ENCODE data around the gene SETBP1. TPM values are rescaled to one million over a fixed set of nuclear protein-coding genes. Genes with fewer than 3 reads are reported as not detected.

The SETBP1 gene
- total RNA-seq, 1 experiment from 2014 or later = 0.05 TPM

GRCh38 chr18:44889111-44889510, 208.4 kb downstream of the SETBP1 start:
- ChIA-PET RAD21 (ENCODE audit: low non-redundant PET in 1 of 2, low total read pairs in 2 of 2, uncharacterized antibody in 2 of 2, unreplicated experiment in 2 of 2) (no interaction called here), CTCF (no interaction called here), POLR2A (no interaction called here)
- Histone ChIP-seq H3K9me2 (ENCODE audit: insufficient read depth) (no peaks in the 10 kb centered on the region), H3K9ac (ENCODE audit: low read length) (no peak overlapping the region), H3K4me3 (replicated peaks in 1 of 2; ENCODE audit: low read depth in 1 of 2, low read length in 2 of 2) (no peak overlapping the region), H2AFZ (ENCODE audit: low read depth, low read length, poor library complexity, severe bottlenecking) (no peak overlapping the region), H3K27ac (ENCODE audit: low read depth, low read length) (no peak overlapping the region), H3K27me3 (ENCODE audit: insufficient read depth, low read length) (no peaks in the 10 kb centered on the region), H3K36me3 (ENCODE audit: control insufficient read depth in 1 of 2, insufficient read depth in 2 of 2, low read length in 2 of 2) (no peaks in the 10 kb centered on the region), H3K79me2 (ENCODE audit: insufficient read depth, low read length) (no peaks in the 10 kb centered on the region), H3K4me2 (ENCODE audit: low read length) (no peak overlapping the region), H3K4me1 (ENCODE audit: control insufficient read depth in 1 of 2, insufficient read depth in 2 of 2, low read length in 2 of 2) (no peaks in the 10 kb centered on the region), H4K20me1 (ENCODE audit: insufficient read depth) (no peaks in the 10 kb centered on the region), H3K9me3 (ENCODE audit: control insufficient read depth in 1 of 2, insufficient read depth in 1 of 2, low read depth in 1 of 2, low read length in 2 of 2) (peaks cover 8 to 12% of the 10 kb centered on the region in 2 experiments; a peak in 3 of 4 replicates)
- TF ChIP-seq POLR2A (IDR thresholded peaks at IDR 0.05; ENCODE audit: borderline replicate concordance, extremely low read depth, insufficient read depth, insufficient read length) = no peak
- BruUV-seq (replicated peaks) = no TSS peak
- ATAC-seq (no peak), DNase-seq (ENCODE audit: low read depth, low spot score) (no peak)
- intact Hi-C loops (cut with micrococcal nuclease) = no loop called here

DNA sequence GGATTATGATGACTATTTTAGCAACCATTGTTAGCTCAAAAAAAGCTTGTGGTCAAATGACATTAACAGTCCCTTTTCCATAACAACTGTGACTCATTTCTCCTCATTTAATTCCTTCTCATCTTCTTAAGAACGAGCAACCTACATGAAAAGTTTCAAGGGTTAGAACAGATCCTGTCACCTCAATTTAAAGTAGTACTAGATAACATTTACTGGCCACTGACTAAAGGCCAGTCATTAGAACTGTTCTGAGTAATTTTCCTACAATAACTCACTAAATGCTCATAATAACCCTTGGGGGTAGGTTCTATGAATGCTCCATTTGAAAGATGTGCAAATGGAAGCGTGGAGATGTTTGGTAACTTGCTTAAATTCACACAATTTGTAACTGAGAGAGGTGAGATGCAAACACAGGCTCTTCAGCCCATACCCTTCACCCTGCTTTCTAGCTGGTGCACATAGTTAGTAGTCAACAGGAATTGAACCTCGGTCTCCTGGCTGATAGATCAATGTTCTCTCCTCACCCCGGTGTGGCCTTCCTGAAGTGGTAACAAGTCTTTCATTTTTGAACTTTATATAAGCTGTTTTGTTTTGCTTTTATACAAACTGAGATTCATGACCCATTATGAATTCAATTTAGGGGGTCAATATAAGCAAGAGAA, 212.5 kb downstream of the SETBP1 start:
- Histone ChIP-seq H3K27ac (ENCODE audit: low read depth, low read length) (no peak overlapping the region), H3K4me3 (replicated peaks in 1 of 2; ENCODE audit: low read depth in 1 of 2, low read length in 2 of 2) (no peak overlapping the region), H3K9me3 (ENCODE audit: control insufficient read depth in 1 of 2, insufficient read depth in 1 of 2, low read depth in 1 of 2, low read length in 2 of 2) (peaks cover 7 to 13% of the 10 kb centered on the region in 2 experiments; a peak in 2 of 4 replicates), H3K79me2 (ENCODE audit: insufficient read depth, low read length) (no peaks in the 10 kb centered on the region), H3K27me3 (ENCODE audit: insufficient read depth, low read length) (no peaks in the 10 kb centered on the region), H3K9me2 (ENCODE audit: insufficient read depth) (no peaks in the 10 kb centered on the region), H3K4me1 (ENCODE audit: control insufficient read depth in 1 of 2, insufficient read depth in 2 of 2, low read length in 2 of 2) (no peaks in the 10 kb centered on the region), H3K4me2 (ENCODE audit: low read length) (no peak overlapping the region), H4K20me1 (ENCODE audit: insufficient read depth) (no peaks in the 10 kb centered on the region), H3K9ac (ENCODE audit: low read length) (no peak overlapping the region), H2AFZ (ENCODE audit: low read depth, low read length, poor library complexity, severe bottlenecking) (no peak overlapping the region), H3K36me3 (ENCODE audit: control insufficient read depth in 1 of 2, insufficient read depth in 2 of 2, low read length in 2 of 2) (no peaks in the 10 kb centered on the region)
- BruUV-seq (replicated peaks) = no TSS peak
- ChIA-PET POLR2A (no interaction called here), RAD21 (ENCODE audit: low non-redundant PET in 1 of 2, low total read pairs in 2 of 2, uncharacterized antibody in 2 of 2, unreplicated experiment in 2 of 2) (no interaction called here), CTCF (no interaction called here)
- intact Hi-C loops (cut with micrococcal nuclease) = no loop called here
- DNase-seq (ENCODE audit: low read depth, low spot score) (no peak), ATAC-seq (no peak)
- no peak for TF ChIP-seq CTCF (IDR thresholded peaks at IDR 0.05 in 2 of 3, conservative IDR thresholded peaks at IDR 0.05 in 1 of 3; ENCODE audit: borderline replicate concordance in 1 of 3, insufficient read depth in 1 of 3, low read depth in 2 of 3, low read length in 2 of 3)
- no peak for TF ChIP-seq MAX (IDR thresholded peaks at IDR 0.05)
- no peak for TF ChIP-seq EZH2 (IDR thresholded peaks at IDR 0.05)
- TF ChIP-seq POLR2A (IDR thresholded peaks at IDR 0.05; ENCODE audit: borderline replicate concordance, extremely low read depth, insufficient read depth, insufficient read length) = no peak
- no peak for TF ChIP-seq ELF1 (IDR thresholded peaks at IDR 0.05; ENCODE audit: borderline replicate concordance, low read depth)
- TF ChIP-seq REST (IDR thresholded peaks at IDR 0.05; ENCODE audit: low read depth) = no peak
- no peak for TF ChIP-seq ZBTB33 (IDR thresholded peaks at IDR 0.05; ENCODE audit: extremely low read depth, insufficient replicate concordance, low read length)
- TF ChIP-seq EGR1 (IDR thresholded peaks at IDR 0.05; ENCODE audit: low read depth) = no peak
- no peak for TF ChIP-seq JUND (IDR thresholded peaks at IDR 0.05)
- TF ChIP-seq ZNF274 (IDR thresholded peaks at IDR 0.05; ENCODE audit: low read depth, low read length) = no peak
- TF ChIP-seq SRF (IDR thresholded peaks at IDR 0.05; ENCODE audit: low read depth) = no peak
